NT2/D1 (cell line): ENCODE results near the gene TP53I13.

Source experiments
- DNase-seq: peaks from one replicate; pipeline ENCODE4 v3.0.0-alpha.2; 2011; ENCODE audit warnings: low read depth, low spot score
- H3K27me3 ChIP-seq: 2 replicates; pipeline ENCODE4 v1.6.0; 2011; ENCODE audit warnings: mild to moderate bottlenecking; ENCODE audit not compliant: insufficient read length, insufficient read depth
- H3K36me3 ChIP-seq: 2 replicates; pipeline ENCODE4 v1.6.1; 2011; ENCODE audit warnings: mild to moderate bottlenecking, low read length, mixed read lengths; ENCODE audit not compliant: insufficient read depth, insufficient read length
- H3K4me1 ChIP-seq: 2 replicates; pipeline ENCODE4 v1.5.1; 2011; ENCODE audit not compliant: insufficient read depth, insufficient read length
- H3K4me3 ChIP-seq: 2 replicates; pipeline ENCODE4 v1.5.1; 2011; ENCODE audit warnings: low read depth; ENCODE audit not compliant: insufficient read length
- H3K9ac ChIP-seq: 2 replicates; pipeline ENCODE4 v1.6.0; 2011; ENCODE audit warnings: low read depth; ENCODE audit not compliant: insufficient read length
- H3K9me3 ChIP-seq: 2 replicates; pipeline ENCODE4 v1.5.1; 2011; ENCODE audit warnings: mild to moderate bottlenecking, low read length; ENCODE audit not compliant: insufficient read depth
- SUZ12 ChIP-seq: IDR thresholded peaks from 2 replicates; pipeline ENCODE4 v1.6.1; 2011; ENCODE audit not compliant: insufficient read length, insufficient read depth; ENCODE audit errors: extremely low read depth
- YY1 ChIP-seq: IDR thresholded peaks from 2 replicates; pipeline ENCODE4 v1.6.1; 2011; ENCODE audit not compliant: insufficient read length, insufficient read depth
- ZNF274 ChIP-seq: IDR thresholded peaks from 2 replicates; pipeline ENCODE4 v1.6.1; 2011; ENCODE audit warnings: mild to moderate bottlenecking, low read depth, low read length

Gene TP53I13

GRCh38 chr17:29573558-29573869, 5.0 kb downstream of the TP53I13 start:
- Histone ChIP-seq H3K36me3 (peaks cover 64% of the 10 kb centered on the region), H3K4me1 (peaks cover 4% of the 10 kb centered on the region), H3K9me3 (no peaks in the 10 kb centered on the region), H3K27me3 (no peaks in the 10 kb centered on the region), H3K9ac (no peak overlapping the region), H3K4me3 (no peak overlapping the region)
- DNase-seq: no peak
- no peak for TF ChIP-seq SUZ12
- no peak for TF ChIP-seq YY1
- no peak for TF ChIP-seq ZNF274

GRCh38 chr17:29573871-29574731, 5.6 kb downstream of the TP53I13 start:
- Histone ChIP-seq H3K4me3 (no peak overlapping the region), H3K27me3 (no peaks in the 10 kb centered on the region), H3K4me1 (peaks cover 4% of the 10 kb centered on the region), H3K9ac (no peak overlapping the region), H3K36me3 (peaks cover 70% of the 10 kb centered on the region), H3K9me3 (no peaks in the 10 kb centered on the region)
- TF ChIP-seq SUZ12: no peak
- no peak for DNase-seq

- Histone ChIP-seq H3K4me3 (no peak overlapping the region), H3K9me3 (no peaks in the 10 kb centered on the region), H3K36me3 (peaks cover 77% of the 10 kb centered on the region), H3K4me1 (peaks cover 4% of the 10 kb centered on the region), H3K9ac (no peak overlapping the region), H3K27me3 (no peaks in the 10 kb centered on the region)
- TF ChIP-seq ZNF274: no peak
- DNase-seq: no peak
These were observed 6.4 kb downstream of the TP53I13 start for GRCh38 chr17:29574732-29575510.

- no peak overlapping the region for H3K9ac ChIP-seq
- TF ChIP-seq YY1 (no peak), ZNF274 (no peak), SUZ12 (no peak)
- H3K9me3 ChIP-seq: no peaks in the 10 kb centered on the region
- H3K27me3 ChIP-seq: no peaks in the 10 kb centered on the region
- DNase-seq: no peak
- no peak overlapping the region for H3K4me3 ChIP-seq
- H3K4me1 ChIP-seq: peaks cover 4% of the 10 kb centered on the region
- peaks cover 83% of the 10 kb centered on the region for H3K36me3 ChIP-seq
These were observed 7.2 kb downstream of the TP53I13 start for GRCh38 chr17:29575511-29576213.

- Histone ChIP-seq H3K4me3 (no peak overlapping the region), H3K9ac (no peak overlapping the region), H3K27me3 (no peaks in the 10 kb centered on the region), H3K9me3 (no peaks in the 10 kb centered on the region), H3K4me1 (peaks cover 4% of the 10 kb centered on the region), H3K36me3 (peaks cover 85% of the 10 kb centered on the region)
- TF ChIP-seq YY1 (no peak), SUZ12 (no peak), ZNF274 (no peak)
- DNase-seq: no peak
These were observed 7.9 kb downstream of the TP53I13 start for GRCh38 chr17:29576214-29577000.

GRCh38 chr17:29577001-29577370, 8.5 kb downstream of the TP53I13 start:
- no peak for TF ChIP-seq YY1
- no peak for TF ChIP-seq SUZ12
- no peak for TF ChIP-seq ZNF274
- H3K36me3 ChIP-seq: peaks cover 84% of the 10 kb centered on the region
- H3K4me3 ChIP-seq: no peak overlapping the region
- no peak for DNase-seq
- H3K27me3 ChIP-seq: no peaks in the 10 kb centered on the region
- H3K4me1 ChIP-seq: peaks cover 4% of the 10 kb centered on the region
- no peak overlapping the region for H3K9ac ChIP-seq
- no peaks in the 10 kb centered on the region for H3K9me3 ChIP-seq
